IPS-15b (cell line): Measurements from ENCODE around the gene MCCD1.

Experiments used
- H3K27me3 ChIP-seq: one replicate; pipeline ENCODE4 v1.6.1; 2013; ENCODE audit warnings: low read length; ENCODE audit not compliant: control insufficient read depth, insufficient read depth
- H3K36me3 ChIP-seq: one replicate; pipeline ENCODE4 v1.6.1; 2013; ENCODE audit warnings: low read length; ENCODE audit not compliant: control insufficient read depth, insufficient read depth
- H3K4me1 ChIP-seq: one replicate; pipeline ENCODE4 v1.6.1; 2013; ENCODE audit warnings: mild to moderate bottlenecking, low read length; ENCODE audit not compliant: control insufficient read depth, insufficient read depth
- H3K4me3 ChIP-seq: one replicate; pipeline ENCODE4 v1.5.1; 2013; ENCODE audit warnings: low read depth, low read length
- H3K9ac ChIP-seq: one replicate; pipeline ENCODE4 v1.6.1; 2013; ENCODE audit warnings: low read depth, mild to moderate bottlenecking, low read length
- H3K9me3 ChIP-seq: one replicate; pipeline ENCODE4 v1.6.1; 2013; ENCODE audit warnings: mild to moderate bottlenecking, low read length; ENCODE audit not compliant: control insufficient read depth, insufficient read depth

The MCCD1 gene

GRCh38 chr6:31535538-31536324 lies 7.0 kb downstream of the MCCD1 start:
- Histone ChIP-seq H3K36me3 (peaks cover 74% of the 10 kb centered on the region), H3K4me3 (no peak overlapping the region), H3K9me3 (no peaks in the 10 kb centered on the region), H3K27me3 (no peaks in the 10 kb centered on the region), H3K4me1 (peaks cover 10% of the 10 kb centered on the region), H3K9ac (no peak overlapping the region)

DNA sequence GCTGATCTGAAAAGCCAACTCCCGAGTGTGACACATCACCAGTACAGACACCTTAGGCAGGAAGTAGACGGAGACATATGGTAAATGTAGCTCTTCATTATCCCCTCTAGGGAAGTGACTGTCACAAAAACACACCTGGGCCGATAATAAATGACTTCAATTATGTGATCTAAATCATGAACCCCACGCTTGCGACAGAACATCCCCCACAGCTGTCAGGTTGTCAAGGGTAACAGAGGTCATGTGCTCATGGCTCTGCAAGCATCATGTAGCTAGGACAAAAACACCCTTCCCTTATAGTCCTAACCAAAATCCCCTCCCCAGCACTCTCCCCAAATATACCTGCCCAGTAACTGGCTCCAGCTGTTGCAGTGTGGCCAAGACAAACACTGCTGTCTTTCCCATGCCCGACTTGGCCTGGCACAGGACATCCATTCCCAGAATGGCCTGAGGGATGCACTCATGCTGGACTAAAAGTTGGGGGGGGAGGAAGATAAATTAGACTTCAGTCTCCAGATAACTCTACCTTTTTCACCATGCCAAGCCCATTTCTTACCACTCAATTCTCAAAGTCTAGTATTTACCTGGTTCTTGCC lies 10.1 kb downstream of the MCCD1 start:
- H3K4me3 ChIP-seq, result no peak overlapping the region
- H3K9me3 ChIP-seq, result no peaks in the 10 kb centered on the region
- peaks cover 60% of the 10 kb centered on the region for H3K36me3 ChIP-seq
- no peaks in the 10 kb centered on the region for H3K27me3 ChIP-seq
- H3K4me1 ChIP-seq, result peaks cover 10% of the 10 kb centered on the region
- no peak overlapping the region for H3K9ac ChIP-seq

DNA sequence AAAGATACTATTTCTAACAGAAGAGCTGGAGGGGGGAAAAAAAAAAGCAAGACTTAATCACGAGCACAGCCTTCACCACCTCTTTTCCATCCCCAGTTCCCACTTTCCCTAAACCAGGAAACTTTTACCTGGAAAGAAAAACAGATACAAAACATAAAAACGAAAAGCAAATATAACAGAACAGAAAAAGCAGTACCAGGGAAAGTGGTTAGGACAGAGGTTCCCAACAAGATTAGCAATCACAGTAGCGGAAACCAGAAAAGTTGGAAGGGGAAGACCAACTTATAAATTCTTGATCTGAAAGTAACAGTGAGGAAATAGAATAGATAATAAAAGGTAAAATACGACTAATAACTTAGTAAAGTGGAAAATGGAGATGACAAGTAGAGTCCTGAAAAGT lies 11.9 kb downstream of the MCCD1 start:
- Histone ChIP-seq H3K27me3 (no peaks in the 10 kb centered on the region), H3K9me3 (no peaks in the 10 kb centered on the region), H3K4me1 (peaks cover 10% of the 10 kb centered on the region), H3K4me3 (peak overlapping the region; percentile 93), H3K9ac (peak overlapping the region; percentile 100), H3K36me3 (peaks cover 42% of the 10 kb centered on the region)

DNA sequence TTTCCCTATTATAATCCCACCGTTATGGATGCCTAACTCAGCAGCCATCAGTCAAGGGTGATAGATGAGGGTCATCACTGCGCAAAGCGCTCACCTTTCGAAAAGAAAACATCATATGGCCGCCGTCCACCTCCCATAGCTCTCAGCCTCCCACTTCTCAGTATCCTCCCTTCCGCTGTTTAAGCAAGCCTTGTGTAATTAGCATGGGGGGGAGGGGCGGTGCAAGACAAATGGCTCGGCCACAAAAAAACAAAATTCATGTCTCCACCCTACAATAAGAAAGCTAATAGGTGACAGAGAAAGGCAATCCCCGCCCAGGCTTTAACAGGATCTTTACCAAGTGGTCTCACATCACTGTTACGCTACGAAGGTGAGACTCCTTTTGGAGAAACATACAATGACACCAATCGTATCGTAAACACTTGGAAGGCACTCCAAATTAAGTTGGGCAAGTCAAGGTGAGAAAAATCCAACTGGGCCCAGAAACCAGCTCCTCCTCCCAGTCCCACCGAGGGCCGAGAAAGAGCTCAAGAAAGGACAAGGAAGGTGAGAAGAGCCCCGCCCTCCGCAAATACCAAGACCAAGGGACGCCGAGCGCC lies 12.4 kb downstream of the MCCD1 start:
- H3K36me3 ChIP-seq, result peaks cover 37% of the 10 kb centered on the region
- no peaks in the 10 kb centered on the region for H3K9me3 ChIP-seq
- peaks cover 10% of the 10 kb centered on the region for H3K4me1 ChIP-seq
- no peaks in the 10 kb centered on the region for H3K27me3 ChIP-seq
- H3K9ac ChIP-seq, result peak overlapping the region; percentile 100
- peak overlapping the region; percentile 93 for H3K4me3 ChIP-seq

GRCh38 chr6:31541658-31542521 lies 13.1 kb downstream of the MCCD1 start, which contains the start of gene DDX39B:
TSS of gene DDX39B (minus strand) at chr6:31542003. CDS start at chr6:31540532, 1,471 bp downstream.
- H3K27me3 ChIP-seq, result no peaks in the 10 kb centered on the region
- H3K9ac ChIP-seq, result peak within 1 kb of the TSS; percentile 100
- H3K4me3 ChIP-seq, result peak within 1 kb of the TSS; percentile 93
- H3K36me3 ChIP-seq, result peaks cover 30% of the 10 kb centered on the region
- peaks cover 10% of the 10 kb centered on the region for H3K4me1 ChIP-seq
- H3K9me3 ChIP-seq, result no peaks in the 10 kb centered on the region

- H3K36me3 ChIP-seq, result peaks cover 17% of the 10 kb centered on the region
- H3K4me3 ChIP-seq, result no peak overlapping the region
- no peak overlapping the region for H3K9ac ChIP-seq
- H3K4me1 ChIP-seq, result peaks cover 10% of the 10 kb centered on the region
- H3K9me3 ChIP-seq, result no peaks in the 10 kb centered on the region
- no peaks in the 10 kb centered on the region for H3K27me3 ChIP-seq
These were observed 14.9 kb downstream of the MCCD1 start for GRCh38 chr6:31543639-31544038.

DNA sequence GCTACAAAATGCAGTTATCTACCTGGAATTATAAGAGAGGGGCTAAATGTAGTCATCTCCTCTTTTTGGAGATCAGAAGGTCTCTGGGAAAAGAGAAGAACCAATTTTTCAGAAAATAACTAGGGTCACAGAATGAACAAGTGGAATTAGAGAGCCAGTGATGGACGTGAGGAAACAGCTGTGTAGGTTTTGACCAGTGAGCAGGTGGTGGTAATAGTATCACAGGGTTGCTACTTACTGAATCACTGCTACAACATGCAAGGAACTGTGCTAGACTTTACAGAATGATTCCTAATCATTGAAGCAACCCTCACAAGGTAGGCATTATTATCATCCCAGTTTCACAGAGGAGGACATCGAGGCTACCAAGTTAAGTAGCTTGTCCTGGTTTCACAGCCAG lies 15.9 kb downstream of the MCCD1 start:
- Histone ChIP-seq H3K4me1 (peaks cover 5% of the 10 kb centered on the region), H3K9me3 (no peaks in the 10 kb centered on the region), H3K36me3 (peaks cover 10% of the 10 kb centered on the region), H3K9ac (no peak overlapping the region), H3K27me3 (no peaks in the 10 kb centered on the region), H3K4me3 (no peak overlapping the region)

- H3K4me3 ChIP-seq, result no peak overlapping the region
- no peak overlapping the region for H3K9ac ChIP-seq
- no peaks in the 10 kb centered on the region for H3K27me3 ChIP-seq
- H3K36me3 ChIP-seq, result peaks cover 4% of the 10 kb centered on the region
- H3K4me1 ChIP-seq, result peaks cover under 1% of the 10 kb centered on the region
- H3K9me3 ChIP-seq, result no peaks in the 10 kb centered on the region
These were observed 16.5 kb downstream of the MCCD1 start for GRCh38 chr6:31545291-31545690.

DNA sequence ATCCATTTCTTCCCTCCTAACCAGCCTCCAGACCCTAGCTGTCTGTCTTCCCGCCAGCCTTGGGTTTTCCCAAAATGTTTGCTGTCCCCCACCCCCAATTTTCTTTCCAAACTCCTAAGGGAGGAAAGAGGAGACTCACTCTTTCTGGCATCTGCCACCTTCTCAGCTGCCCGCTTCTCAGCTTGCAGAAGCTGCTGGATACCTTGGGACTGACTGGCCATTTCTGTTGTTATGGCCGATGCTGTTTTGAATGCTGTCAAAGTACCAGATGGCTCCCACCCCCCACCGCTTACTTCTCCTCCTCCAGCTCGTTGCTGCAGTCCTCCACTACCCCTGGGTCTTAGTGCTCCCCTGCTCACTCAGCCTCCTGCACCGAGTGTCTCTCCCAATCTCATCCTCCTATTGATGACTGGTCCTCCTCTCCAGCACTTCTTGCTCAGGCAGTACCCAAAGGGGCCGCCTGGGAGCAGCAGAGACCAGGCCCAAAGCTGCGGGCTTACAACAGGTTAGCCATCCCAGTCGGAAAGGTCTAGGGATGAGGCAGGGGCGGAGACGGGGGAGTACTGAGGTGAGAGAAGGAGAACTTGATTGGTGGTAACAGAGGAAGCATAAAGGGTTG lies 17.7 kb downstream of the MCCD1 start, which contains the start of gene ATP6V1G2:
ATP6V1G2 (minus strand) TSS at position 270 of the 619 bp plus-strand sequence; CDS start at position 221, 49 bp downstream.
- Histone ChIP-seq H3K9me3 (no peaks in the 10 kb centered on the region), H3K4me3 (peak within 1 kb of the TSS; percentile 76), H3K9ac (no peak within 1 kb of the TSS), H3K27me3 (no peaks in the 10 kb centered on the region), H3K36me3 (peaks cover 7% of the 10 kb centered on the region), H3K4me1 (no peaks in the 10 kb centered on the region)

DNA sequence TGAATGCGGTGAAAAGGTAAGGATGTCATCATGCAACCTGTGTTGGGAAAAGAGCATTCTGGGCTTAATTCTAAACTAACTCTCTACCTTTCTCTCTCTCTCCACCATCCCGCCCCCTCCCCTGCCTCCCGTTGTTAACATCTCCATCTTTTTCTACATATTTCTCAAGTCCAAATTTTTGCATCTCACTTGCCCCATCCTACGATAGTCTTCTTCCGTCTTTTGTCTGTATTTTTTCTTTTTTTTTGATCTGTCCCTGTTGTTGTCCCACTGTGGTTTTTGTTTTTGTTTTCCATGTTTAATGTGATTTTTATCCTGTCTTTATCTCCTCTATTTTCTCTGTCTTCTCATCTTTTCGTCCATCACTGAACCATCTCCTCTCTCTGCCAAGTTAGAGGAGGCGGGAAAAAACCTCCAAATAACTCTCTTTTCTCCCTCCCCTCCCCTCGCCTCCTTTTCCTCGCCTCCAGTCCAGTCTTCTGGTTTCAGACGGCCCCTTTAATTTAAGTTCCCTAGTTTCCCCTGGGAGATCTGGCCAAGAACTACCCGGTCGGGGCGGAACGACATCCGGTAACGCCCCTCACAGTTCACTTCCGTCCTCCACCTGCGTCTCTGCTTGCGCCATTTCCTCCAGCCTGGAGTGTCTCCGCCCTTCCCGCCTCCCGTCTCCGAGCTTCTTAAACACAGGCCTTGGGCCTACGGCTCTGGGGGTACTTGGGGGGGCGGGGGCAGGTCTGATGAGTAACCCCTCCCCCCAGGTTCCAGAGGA lies 18.4 kb downstream of the MCCD1 start, which contains the start of gene NFKBIL1:
NFKBIL1 (plus strand) TSS at position 651 of the 769 bp plus-strand sequence; CDS start at position 738, 87 bp downstream.
- no peaks in the 10 kb centered on the region for H3K9me3 ChIP-seq
- peak within 1 kb of the TSS; percentile 76 for H3K4me3 ChIP-seq
- H3K4me1 ChIP-seq, result no peaks in the 10 kb centered on the region
- peak within 1 kb of the TSS; percentile 12 for H3K9ac ChIP-seq
- H3K27me3 ChIP-seq, result no peaks in the 10 kb centered on the region
- peaks cover 7% of the 10 kb centered on the region for H3K36me3 ChIP-seq
